Kidney capillary endothelial cell (primary cell): Measurements from ENCODE around the gene SAMD14.

ENCODE experiments used
- DNase-seq: peaks from one replicate; pipeline ENCODE4 v3.0.0-alpha.2; 2018; ENCODE audit warnings: low spot score

The SAMD14 gene

DNA sequence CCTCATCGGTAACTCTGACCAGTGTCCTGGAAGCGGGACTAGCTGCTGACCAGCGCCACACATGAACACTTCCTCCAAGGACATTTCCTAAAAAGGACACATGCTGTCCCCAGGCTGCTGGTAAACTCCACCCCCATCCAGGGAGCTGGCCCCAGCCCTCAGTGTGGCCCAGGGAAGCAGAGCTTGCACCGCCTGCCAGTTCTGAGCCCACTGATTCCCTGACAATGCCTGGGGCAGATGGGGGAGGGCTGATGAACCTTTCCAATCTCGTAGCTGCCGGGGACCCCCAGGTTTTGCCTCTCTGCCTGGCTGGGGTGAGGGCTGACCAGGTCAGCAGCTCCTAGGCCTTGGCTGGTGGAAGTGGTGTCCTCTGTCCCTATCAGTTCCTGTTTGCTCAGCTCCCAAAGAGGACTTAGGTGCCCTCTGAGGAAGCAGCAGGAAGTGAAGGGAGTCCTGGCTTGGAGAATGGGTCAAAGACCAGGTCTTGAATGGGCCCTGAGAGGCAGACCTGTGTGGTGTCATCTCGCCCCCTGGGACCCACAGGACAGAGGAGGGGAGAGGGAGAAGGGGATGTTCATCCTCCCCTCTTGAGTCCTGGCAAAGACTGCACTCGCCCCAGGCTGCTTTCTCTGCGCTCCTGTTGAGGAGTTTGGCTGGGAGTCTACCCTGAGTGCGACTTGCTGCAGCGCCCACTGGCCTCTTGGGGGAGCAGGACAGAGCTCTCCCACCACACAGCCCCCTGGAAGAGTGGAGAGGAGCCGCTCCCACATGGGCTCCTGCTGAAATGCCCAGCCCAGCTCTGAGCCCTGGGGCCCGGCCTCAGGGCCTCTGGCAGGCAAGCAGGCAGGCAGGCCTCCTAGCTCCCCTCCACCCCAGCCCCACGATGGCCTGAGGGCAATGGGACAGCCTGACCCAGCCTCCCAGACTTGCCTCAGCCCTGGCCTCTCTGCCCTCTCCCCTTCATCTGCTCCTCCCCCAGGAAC lies 18.0 kb downstream of the SAMD14 start:
- DNase-seq, result no peak

DNA sequence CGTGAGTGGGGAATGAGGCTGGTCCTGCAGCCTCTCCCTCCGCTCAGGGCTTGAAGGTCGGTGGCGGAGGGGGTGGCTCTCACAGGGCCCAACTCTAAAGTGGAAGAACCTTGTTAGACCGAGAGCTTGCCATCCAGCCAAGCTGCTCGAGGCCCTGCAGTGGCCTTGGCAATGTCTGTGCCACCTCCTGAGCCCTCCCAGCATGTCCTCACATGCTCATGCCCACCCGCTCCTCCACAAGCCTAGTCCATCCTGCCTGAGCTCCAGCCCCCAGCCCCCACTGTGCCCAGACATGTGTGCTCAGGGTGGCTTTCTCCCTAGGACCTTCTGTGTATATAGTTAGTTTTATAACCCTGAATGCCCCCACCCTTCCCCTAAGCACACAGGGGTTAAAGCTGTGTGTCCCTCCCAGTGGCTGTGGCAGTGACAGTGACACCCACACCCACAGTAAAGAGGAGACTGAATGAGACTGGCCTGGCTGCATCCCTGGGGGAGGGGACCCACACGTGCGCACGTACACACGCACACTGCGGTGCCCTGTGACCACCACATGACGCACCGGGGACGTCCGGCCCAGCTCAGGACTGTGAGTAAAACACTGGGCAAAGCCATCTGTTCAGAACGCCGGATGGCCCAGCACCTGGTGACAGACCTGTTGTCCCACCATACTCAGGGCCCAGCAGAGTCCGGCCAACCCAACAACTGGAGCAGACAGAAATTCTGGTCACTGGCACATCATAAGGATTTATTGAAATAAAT lies 19.2 kb downstream of the SAMD14 start:
- no peak for DNase-seq

DNA sequence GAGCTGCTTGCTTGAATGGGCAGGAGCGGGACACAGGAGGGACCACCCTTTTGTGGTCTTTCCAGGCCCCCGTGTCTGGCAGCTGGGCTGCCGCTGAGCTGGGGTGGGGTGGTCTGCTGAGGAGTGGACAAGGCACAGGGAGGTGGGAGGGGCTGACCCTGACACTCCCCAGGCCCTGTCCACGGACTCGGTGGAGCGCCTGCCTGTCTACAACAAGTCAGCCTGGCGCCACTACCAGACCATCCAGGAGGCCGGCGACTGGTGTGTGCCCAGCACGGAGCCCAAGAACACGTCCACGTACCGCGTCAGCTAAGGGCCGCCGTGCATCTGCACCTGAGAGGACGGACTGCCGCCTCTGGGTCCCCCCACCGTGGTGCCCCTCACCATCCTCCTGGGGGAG lies 20.2 kb downstream of the SAMD14 start:
- no peak for DNase-seq

DNA sequence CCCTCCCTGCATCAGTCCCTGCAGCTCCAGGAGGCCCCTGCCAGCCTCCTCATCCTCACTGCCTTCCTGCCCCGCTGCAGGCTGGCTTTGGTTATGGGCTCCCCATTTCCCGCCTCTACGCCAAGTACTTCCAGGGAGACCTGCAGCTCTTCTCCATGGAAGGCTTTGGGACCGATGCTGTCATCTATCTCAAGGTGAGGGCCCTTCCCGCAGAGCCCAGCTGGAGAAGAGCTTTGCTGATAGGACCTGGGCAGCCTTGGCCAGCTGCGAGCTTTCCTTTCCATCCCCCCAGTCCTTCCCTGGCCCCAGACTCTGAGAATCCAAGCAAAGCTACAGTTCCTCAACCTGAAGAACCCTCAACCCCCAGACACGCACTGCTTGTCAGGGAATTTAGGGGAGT lies 20.8 kb downstream of the SAMD14 start:
- no peak for DNase-seq

DNA sequence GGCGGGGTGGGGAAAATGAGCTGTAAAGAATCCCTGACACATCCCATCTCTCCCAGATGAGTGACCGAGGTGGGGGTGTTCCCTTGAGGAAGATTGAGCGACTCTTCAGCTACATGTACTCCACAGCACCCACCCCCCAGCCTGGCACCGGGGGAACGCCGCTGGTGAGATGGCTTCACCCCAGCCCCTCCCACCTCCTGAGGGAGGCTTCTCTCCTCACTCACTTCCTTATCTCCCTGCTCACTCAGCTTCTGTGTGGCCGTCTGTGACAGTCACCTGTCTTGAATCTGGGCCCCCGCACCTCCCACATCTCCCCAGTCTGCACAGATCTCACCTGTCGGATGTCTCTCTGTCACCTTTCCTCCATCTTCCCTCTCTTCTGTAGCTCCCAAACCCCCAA lies 21.4 kb downstream of the SAMD14 start:
- DNase-seq, result no peak

DNA sequence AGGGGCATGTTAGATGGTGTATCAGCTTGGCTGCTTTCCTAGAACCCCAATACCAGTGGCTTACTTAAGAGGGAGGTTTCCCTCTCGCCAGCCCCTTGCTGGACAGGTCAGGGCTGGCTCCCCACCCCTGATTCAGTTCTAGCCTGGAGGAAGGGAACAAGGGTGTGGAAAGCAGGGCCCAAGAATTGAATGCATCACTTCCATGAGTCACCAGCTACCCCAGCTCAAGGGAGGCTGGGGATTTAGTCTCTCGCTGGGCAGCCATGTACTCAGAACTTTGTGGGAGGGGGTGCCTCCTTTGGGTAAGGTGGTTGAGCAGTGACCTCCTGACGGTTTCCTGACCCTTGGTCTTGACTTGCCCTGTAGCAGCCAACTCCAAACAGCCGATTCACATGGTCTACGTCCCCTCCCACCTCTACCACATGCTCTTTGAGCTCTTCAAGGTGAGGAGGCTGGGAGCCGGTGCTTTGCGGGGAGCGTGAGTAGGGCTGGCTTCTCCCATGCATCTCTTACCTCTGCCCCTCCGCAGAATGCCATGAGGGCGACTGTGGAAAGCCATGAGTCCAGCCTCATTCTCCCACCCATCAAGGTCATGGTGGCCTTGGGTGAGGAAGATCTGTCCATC lies 22.1 kb downstream of the SAMD14 start:
- DNase-seq, result no peak

DNA sequence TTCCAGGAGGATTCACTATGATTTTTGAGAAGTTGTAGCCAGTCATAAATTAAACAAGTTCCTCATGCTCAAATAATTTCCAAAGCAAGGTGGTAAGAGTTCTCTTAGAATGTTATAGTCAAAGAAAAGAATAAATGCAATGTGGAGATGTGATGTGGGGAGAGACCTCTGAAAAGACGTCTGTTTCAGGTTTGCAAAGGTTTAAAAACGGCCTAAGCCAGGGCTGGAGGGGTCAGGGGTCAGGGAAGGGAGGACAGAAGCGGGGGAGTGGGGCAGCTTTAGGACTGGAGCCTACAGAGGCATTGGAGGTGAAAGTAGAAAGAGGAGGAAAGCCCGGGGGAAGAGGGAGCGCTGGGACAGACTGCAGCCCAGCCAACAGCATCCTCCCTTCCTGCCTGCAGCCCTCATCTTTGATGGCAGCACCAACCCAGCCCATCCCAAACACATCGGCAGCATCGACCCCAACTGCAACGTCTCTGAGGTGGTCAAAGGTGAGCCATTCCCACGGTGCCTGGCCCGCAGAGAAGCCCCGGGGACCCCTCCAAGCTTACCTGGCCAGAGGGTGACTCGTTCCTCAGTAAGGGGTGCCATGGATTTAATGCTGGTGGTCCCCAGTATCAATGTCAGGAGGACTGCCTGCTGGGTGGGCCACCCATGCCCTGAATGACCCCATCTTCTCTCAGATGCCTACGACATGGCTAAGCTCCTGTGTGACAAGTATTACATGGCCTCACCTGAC lies 23.4 kb downstream of the SAMD14 start:
- DNase-seq, result no peak

DNA sequence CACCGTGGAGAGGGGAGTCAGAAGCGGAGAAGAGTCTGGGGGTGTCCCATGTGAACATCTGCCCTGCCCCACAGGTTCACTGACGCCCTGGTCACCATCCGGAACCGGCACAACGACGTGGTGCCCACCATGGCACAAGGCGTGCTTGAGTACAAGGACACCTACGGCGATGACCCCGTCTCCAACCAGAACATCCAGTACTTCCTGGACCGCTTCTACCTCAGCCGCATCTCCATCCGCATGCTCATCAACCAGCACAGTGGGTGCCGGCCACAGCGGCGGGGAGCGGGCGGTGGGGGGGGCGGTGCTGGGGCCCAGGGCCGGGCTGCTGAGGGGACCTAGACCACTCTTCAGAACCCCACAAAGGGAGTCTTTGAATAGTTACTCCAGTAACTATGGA lies 24.1 kb downstream of the SAMD14 start:
- no peak for DNase-seq

DNA sequence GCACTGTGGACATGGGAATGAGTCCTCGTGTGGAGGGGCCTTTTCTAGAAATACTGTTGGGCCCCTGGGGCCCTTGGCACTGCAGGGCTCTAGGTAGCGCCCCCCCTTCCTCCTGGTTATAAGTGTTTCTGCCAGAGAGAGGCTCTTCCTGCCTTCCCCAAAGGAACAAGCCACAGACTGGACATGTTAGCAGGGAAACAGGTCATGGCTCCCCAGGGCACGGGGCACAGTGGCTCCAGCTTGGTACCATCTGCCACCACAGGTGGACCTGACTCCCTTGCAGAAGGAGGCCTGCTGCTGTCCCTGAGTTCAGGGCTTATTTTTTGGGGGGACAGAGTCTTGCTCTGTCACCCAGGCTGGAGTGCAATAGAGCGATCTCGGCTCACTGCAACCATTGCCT lies 26.0 kb downstream of the SAMD14 start:
- no peak for DNase-seq

DNA sequence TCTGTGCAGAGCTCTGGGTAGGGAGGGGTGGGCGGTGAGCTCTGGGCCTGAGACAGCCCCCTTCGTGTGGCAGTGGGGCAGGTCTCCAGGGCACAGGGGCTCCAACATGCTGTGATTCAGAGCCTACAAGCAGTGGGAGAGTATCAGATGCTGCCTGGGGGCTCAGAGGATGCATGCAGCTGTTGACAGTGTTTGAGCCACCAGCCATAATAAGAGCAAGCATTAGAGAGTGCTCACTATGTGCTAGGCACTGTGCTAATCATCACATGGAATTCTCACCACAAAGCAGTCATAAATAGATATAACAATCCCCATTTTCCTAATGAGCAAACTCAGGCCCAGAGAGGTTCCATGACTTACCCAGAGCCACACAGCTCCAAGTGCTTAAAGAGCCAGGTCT lies 26.7 kb downstream of the SAMD14 start:
- DNase-seq, result no peak

DNA sequence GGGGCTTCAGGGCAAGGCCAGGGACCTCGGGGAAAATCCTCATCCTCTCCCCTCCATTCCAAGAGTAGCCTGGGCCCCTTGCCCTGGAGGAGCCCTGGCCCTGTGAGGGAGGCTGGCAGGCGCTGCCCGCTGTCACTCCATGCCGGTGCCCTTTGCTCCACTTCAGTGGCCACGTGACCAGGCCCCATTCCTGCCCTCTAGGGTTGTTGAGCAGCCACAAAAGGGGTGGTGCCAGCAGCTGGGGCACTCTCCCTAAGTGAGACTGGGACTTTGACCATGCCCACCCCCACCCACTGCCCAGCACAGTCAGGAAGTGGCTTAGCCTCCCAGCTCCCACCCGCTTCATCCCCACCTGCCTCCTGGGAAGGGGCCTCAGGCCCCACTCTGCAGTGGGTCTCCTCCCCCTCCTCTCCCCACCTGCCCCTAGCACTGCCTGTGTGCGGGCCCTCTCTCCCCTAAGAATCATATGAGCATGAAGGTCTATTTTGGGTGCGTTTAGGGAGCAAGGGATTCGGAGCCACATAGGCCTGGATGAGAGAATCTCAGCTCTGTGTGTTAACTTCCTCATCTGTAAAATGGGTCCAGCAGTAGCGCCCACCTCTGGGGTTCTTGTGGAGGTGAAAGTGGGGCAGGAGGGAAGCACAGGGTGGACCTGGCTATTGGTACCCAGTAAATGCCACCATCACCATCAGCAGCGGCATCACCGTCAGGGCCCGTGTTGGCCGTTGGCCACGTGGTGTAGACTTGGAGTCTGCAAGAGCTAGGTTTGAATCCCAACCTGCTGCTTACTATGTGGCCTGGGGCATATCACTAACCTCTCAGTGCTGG lies 27.6 kb downstream of the SAMD14 start:
- no peak for DNase-seq

DNA sequence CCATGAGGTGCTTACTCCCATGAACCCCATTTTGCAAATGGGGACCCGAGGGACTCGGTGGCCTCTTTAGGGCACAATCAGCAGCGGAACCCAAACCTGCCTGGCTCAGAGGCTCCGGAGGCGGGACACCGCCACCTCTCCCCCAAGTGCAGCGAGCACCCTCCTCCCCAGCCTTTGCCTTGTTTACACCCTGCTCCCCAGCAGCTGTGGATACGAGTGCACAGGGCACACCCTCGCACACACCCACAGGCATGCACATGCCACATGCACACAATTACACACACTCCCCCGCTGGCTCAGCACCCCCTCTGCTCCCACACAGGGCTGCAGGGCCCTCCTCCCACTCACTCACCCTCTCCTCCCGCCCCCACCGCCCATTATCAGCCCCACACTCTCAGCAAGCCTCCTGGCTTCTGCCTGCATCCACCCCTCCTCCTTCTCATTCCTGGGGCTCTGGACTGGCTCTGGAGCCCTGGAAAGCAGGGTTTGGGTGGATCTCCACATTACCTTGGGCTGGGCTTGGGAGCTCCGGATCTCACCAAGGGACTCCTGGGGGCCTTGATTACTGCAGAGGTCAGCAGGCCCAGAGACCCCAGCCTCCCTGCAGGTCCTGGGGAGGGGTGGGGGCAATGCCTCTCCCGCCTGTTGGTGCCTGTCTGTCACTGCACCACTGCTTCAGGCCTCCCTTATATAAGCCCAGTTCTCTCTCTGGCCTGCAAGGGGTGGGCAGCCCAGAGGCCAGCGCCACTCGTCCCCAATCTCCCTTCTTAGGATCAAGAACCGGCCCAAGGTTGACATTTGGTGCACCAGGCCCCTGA lies 28.4 kb downstream of the SAMD14 start:
- no peak for DNase-seq

DNA sequence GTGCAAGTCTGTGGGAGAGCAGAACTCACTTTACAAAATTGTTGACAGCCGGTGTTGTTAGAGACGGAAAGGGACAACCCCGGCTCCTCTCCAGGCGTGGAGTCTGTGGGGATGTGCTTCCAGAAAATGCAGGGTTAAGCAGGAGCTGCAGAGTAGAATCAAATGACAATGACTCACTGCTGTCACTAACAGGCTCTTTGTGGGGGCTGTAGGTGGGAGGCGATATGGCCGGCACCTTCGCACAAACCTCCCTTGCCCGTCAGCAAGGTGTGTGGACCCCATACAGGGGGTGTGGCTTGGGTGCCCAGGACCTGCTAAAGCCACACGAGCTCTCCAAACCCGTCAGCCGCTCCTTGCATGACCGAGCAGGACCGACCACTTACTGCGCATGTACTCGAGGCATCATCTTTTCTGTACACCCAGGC lies 29.0 kb downstream of the SAMD14 start:
- no peak for DNase-seq

DNA sequence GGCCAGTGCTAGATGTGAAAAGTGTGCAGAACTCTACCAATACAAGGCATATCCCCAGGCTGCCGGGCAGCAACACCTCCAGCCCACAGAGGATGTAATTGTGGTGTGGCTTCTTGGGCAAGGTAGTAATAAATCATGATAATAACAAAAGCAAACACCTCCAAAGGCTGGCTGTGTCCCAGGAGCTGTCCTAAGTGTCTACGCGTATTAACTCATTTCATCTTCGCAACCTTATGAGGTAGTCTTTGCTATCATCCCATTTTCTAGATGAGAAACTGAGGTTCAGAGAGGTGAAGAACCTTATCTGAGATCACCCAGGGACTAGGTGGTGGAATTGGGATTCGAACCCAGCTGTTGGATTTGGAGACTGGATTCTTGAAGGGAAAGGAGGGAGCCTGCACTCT lies 29.5 kb downstream of the SAMD14 start:
- no peak for DNase-seq

DNA sequence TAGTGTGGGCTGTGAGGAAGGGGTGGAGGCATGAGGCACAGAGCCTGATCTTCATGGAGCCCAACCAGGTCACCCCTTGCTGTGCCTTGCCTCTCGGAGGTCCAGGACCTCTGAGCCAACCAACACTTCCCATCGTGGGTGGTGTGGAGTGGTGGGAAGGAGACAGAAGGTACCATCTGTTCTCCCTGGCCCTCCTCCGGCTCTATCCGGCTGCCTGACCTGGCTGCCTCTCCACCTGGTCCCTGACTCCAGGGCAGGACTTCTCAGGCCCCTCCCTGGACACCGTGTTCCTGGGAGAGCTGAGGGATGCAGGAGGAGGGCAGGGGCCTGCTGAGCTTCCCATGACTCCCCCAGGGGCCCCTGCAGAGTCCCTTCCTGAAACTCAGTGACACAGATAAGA lies 31.0 kb downstream of the SAMD14 start:
- DNase-seq, result no peak

DNA sequence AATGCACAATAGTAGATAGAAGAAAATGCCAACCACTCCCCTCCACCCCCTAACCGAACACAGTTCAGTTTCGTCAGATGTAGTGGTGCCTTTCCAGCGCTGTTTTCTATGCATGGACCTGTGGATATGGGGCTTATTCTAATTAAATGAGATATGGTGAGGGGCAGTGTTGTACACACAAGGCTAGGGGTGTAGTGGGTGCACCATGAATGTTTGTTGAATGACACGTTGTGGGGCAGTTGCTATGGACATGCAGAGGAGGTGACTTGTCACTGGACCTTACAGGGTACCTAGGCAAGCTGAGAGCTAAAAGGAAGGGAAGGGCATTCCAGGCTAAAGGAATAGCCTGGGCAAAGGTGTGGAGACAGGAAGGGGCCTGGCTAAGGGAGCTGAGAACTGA lies 31.4 kb downstream of the SAMD14 start:
- DNase-seq, result no peak

DNA sequence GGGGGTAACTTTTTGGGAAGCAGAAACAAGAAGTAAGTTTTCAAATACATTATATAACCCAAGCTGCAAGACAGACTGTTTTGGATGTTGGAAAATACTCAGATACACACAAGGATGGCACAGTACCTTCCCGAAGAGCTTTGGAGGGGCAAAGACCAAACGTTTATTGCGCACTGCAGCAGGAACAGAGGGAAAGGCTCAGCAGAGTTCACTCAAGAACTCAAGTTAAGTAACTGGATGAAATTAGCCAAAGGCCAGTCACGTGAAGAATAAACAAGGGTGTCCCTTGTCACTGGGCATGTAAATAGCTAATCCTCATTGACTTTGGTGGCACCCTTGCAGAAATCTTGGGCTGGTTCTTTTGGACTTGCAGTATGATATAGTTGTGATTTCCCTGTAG lies 32.0 kb downstream of the SAMD14 start:
- DNase-seq, result no peak

DNA sequence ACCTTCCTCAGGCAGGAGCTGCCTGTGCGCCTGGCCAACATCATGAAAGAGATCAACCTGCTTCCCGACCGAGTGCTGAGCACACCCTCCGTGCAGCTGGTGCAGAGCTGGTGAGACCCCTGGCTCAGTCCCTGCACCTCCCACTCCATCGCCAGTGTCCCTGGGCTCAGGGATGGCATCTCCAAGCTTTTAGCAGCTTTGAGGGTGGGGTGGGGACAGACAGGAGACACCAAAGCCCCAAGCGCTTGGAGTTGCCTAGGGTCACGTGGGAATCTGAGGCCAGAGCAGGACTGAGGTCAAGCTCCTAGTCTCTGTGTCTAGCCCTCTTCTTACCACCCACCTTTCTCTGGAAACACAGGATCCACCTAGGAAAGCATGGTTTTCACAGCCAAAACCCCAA lies 32.5 kb downstream of the SAMD14 start:
- no peak for DNase-seq

DNA sequence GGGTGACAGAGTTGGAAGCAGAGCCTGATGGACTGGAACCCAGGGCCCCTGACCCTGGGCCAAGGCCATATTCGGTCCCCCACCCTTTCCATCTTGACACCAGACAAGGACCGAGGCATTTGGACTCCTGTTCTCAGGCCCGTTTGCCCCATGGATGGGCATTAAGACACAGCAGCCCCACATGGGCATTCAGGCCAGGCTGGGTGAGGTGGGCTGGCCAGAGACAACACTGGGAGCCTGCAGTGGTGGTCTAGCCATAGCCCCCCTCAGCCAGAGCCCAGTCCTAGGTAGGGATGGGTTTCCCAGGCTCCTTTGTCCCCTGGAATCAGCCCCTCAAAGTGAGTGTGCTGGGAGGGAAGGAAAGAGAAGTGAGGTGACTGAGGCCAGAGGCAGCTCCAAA lies 33.2 kb downstream of the SAMD14 start:
- no peak for DNase-seq

DNA sequence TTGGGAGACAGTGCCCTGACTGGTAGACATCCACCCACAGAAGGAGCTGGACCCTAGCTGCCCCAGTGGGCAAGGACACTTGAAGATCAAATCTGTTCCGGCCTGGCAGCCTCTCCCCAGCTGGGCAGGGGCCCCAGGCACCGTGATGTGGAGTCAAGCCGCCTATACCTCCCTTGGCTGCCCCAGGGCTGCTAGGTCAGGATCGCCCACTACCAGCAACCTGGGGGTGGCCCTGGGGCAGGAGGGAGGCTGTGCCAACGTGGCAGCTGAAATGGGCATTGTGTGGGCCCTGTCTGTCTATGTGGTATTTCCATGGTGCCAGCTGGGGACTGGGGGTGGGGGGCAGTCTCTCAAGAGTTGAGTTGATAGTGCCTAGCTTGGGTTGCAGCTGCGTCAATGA lies 33.9 kb downstream of the SAMD14 start:
- DNase-seq, result no peak
